H9 (cell line): ENCODE results near the gene JAKMIP1. TPM values are rescaled to one million over a fixed set of nuclear protein-coding genes. Genes with fewer than 3 reads are reported as not detected.

Source experiments
- DNase-seq: peaks from one replicate; pipeline ENCODE4 v3.0.0-alpha.2; 2017
- H2AFZ ChIP-seq: one replicate; pipeline ENCODE4 v1.6.1; 2013; ENCODE audit warnings: mild to moderate bottlenecking, low read length, control low read depth, moderate library complexity
- H2AK5ac ChIP-seq: 2 replicates; pipeline ENCODE4 v1.6.1; 2013; ENCODE audit warnings: low read length, control low read depth, mixed read lengths; ENCODE audit not compliant: insufficient read length
- H2BK120ac ChIP-seq: one replicate; pipeline ENCODE4 v1.6.1; 2013; ENCODE audit warnings: low read depth, mild to moderate bottlenecking, low read length, control low read depth, inconsistent platforms; ENCODE audit not compliant: poor library complexity, severe bottlenecking
- H2BK12ac ChIP-seq: 2 replicates; pipeline ENCODE4 v1.6.1; 2013; ENCODE audit warnings: low read length, control low read depth, mixed read lengths, low read depth; ENCODE audit not compliant: insufficient read length
- H2BK15ac ChIP-seq: 2 replicates; pipeline ENCODE4 v1.6.1; 2013; ENCODE audit warnings: low read depth, low read length, control low read depth
- H2BK20ac ChIP-seq: one replicate; pipeline ENCODE4 v1.6.1; 2013; ENCODE audit warnings: low read depth, mild to moderate bottlenecking, low read length, control low read depth, inconsistent platforms; ENCODE audit not compliant: poor library complexity, severe bottlenecking
- H2BK5ac ChIP-seq: 2 replicates; pipeline ENCODE4 v1.6.1; 2013; ENCODE audit warnings: low read length, control low read depth, mixed read lengths; ENCODE audit not compliant: insufficient read length
- H3K14ac ChIP-seq: 2 replicates; pipeline ENCODE4 v1.6.1; 2013; ENCODE audit warnings: low read length, control low read depth; ENCODE audit not compliant: insufficient read depth
- H3K18ac ChIP-seq: 2 replicates; pipeline ENCODE4 v1.6.1; 2013; ENCODE audit warnings: low read depth, mild to moderate bottlenecking, mixed read lengths, low read length, control low read depth; ENCODE audit not compliant: insufficient read length
- H3K23ac ChIP-seq: 2 replicates; pipeline ENCODE4 v1.6.1; 2013; ENCODE audit warnings: low read length, control low read depth, mixed read lengths, low read depth; ENCODE audit not compliant: insufficient read length
- H3K23me2 ChIP-seq: 2 replicates; pipeline ENCODE4 v1.6.1; 2013; ENCODE audit warnings: low read depth, mild to moderate bottlenecking, mixed read lengths, low read length, control low read depth; ENCODE audit not compliant: insufficient read length, poor library complexity, severe bottlenecking
- H3K27ac ChIP-seq: 2 replicates; pipeline ENCODE4 v1.5.1; 2013; ENCODE audit warnings: low read length, control low read depth, mixed read lengths, low read depth; ENCODE audit not compliant: insufficient read length
- H3K27me3 ChIP-seq: 2 replicates; pipeline ENCODE4 v1.6.1; 2013; ENCODE audit warnings: low read length, control low read depth, inconsistent platforms; ENCODE audit not compliant: insufficient read depth
- H3K4ac ChIP-seq: 2 replicates; pipeline ENCODE4 v1.6.1; 2013; ENCODE audit warnings: low read depth, mild to moderate bottlenecking, control low read depth, inconsistent platforms, low read length, moderate library complexity
- H3K4me1 ChIP-seq: 2 replicates; pipeline ENCODE4 v1.6.1; 2013; ENCODE audit warnings: low read length, control low read depth, inconsistent platforms; ENCODE audit not compliant: insufficient read depth
- H3K4me2 ChIP-seq: 2 replicates; pipeline ENCODE4 v1.6.1; 2013; ENCODE audit warnings: low read length, control low read depth, mixed read lengths; ENCODE audit not compliant: insufficient read length, insufficient read depth
- H3K56ac ChIP-seq: 2 replicates; pipeline ENCODE4 v1.6.1; 2013; ENCODE audit warnings: low read depth, mild to moderate bottlenecking, mixed read lengths, low read length, control low read depth; ENCODE audit not compliant: insufficient read length
- H3K79me1 ChIP-seq: 2 replicates; pipeline ENCODE4 v1.6.1; 2013; ENCODE audit warnings: low read depth, mild to moderate bottlenecking, moderate library complexity, low read length, control low read depth, inconsistent platforms; ENCODE audit not compliant: insufficient read depth, poor library complexity, severe bottlenecking
- H3K79me2 ChIP-seq: 2 replicates; pipeline ENCODE4 v1.6.1; 2013; ENCODE audit warnings: low read length, control low read depth, inconsistent platforms; ENCODE audit not compliant: insufficient read depth
- H3K9ac ChIP-seq: 2 replicates; pipeline ENCODE4 v1.6.1; 2013; ENCODE audit warnings: low read length, control low read depth, mixed read lengths; ENCODE audit not compliant: insufficient read length; ENCODE audit errors: extremely low read depth
- H3K9me3 ChIP-seq: one replicate; pipeline ENCODE4 v1.6.1; 2013; ENCODE audit warnings: low read depth, low read length, inconsistent platforms; ENCODE audit not compliant: control insufficient read depth
- H3T11ph ChIP-seq: one replicate; pipeline ENCODE4 v1.6.1; 2013; ENCODE audit warnings: mild to moderate bottlenecking, low read length, control low read depth, inconsistent platforms
- H4K20me1 ChIP-seq: one replicate; pipeline ENCODE4 v1.6.1; 2013; ENCODE audit not compliant: control insufficient read depth, insufficient read length, insufficient read depth
- H4K5ac ChIP-seq: 2 replicates; pipeline ENCODE4 v1.6.1; 2013; ENCODE audit warnings: low read depth, mild to moderate bottlenecking, mixed read lengths, low read length, control low read depth; ENCODE audit not compliant: insufficient read length
- H4K8ac ChIP-seq: replicated peaks from 2 replicates; pipeline ENCODE4 v1.6.1; 2013; ENCODE audit warnings: low read length, control low read depth, mixed read lengths, low read depth; ENCODE audit not compliant: insufficient read length
- H4K91ac ChIP-seq: 2 replicates; pipeline ENCODE4 v1.6.1; 2013; ENCODE audit warnings: low read depth, mild to moderate bottlenecking, moderate library complexity, mixed read lengths, low read length, control low read depth; ENCODE audit not compliant: insufficient read length
- H3K27ac Mint-ChIP-seq, 3 experiments: 2 replicates in 2 of 3; 3 replicates in 1 of 3; pipeline ENCODE4 v1.8.0; 2020 to 2021; ENCODE audit warnings: mixed read lengths in 3 of 3, mild to moderate bottlenecking in 1 of 3, moderate library complexity in 1 of 3
- H3K27me3 Mint-ChIP-seq: 2 replicates; pipeline ENCODE4 v1.8.0; 2021; ENCODE audit warnings: low read depth, mild to moderate bottlenecking, moderate library complexity, mixed read lengths
- H3K36me3 Mint-ChIP-seq, 3 experiments: 2 replicates in 2 of 3; 3 replicates in 1 of 3; pipeline ENCODE4 v1.8.0; 2020 to 2021; ENCODE audit warnings: low read depth in 3 of 3, mixed read lengths in 3 of 3; ENCODE audit not compliant: insufficient read depth in 1 of 3
- H3K4me1 Mint-ChIP-seq, 2 experiments: 2 replicates each; pipeline ENCODE4 v1.8.0; 2020; ENCODE audit warnings: mixed read lengths in 2 of 2
- H3K4me3 Mint-ChIP-seq, 2 experiments: 2 replicates in 1 of 2; 3 replicates in 1 of 2; pipeline ENCODE4 v1.8.0; 2020 to 2021; ENCODE audit warnings: mild to moderate bottlenecking in 2 of 2, mixed read lengths in 2 of 2, moderate library complexity in 1 of 2
- H3K9me3 Mint-ChIP-seq, 2 experiments: 2 replicates in 1 of 2; 3 replicates in 1 of 2; pipeline ENCODE4 v1.8.0; 2020; ENCODE audit warnings: mild to moderate bottlenecking in 2 of 2, mixed read lengths in 2 of 2, moderate library complexity in 1 of 2
- CTCF ChIP-seq: fragments of 200-600 bp; sonication (generic); conservative IDR thresholded peaks from 3 replicates; pipeline ENCODE4 v1.8.0; 2021; ENCODE audit warnings: antibody characterized with exemption, mild to moderate bottlenecking
- WGBS: extraction: QIAGEN DNeasy Blood & Tissue Kit; methylation state at CpG from one replicate; pipeline ENCODE4 v1.1.7; 2013; ENCODE audit warnings: missing lambda C conversion rate, low lambda C conversion rate, mixed read lengths; ENCODE audit not compliant: insufficient read length; ENCODE audit errors: extremely low coverage; 5-methylcytosine and 5-hydroxymethylcytosine counted together
- total RNA-seq: library from RNA; stranded (reverse); gene quantifications from 2 replicates; pipeline ENCODE4 v1.2.1, GENCODE V29; 2021

The JAKMIP1 gene
- total RNA-seq, 1 experiment from 2014 or later = 1.5 TPM

- Histone ChIP-seq H3K4me1 (no peaks in the 10 kb centered on the region), H4K91ac (no peak overlapping the region), H3K4me2 (no peak overlapping the region), H2BK120ac (no peak overlapping the region), H3K79me1 (no peaks in the 10 kb centered on the region), H4K8ac (no peak overlapping the region), H2BK15ac (no peak overlapping the region), H2AFZ (no peak overlapping the region), H3K27ac (no peak overlapping the region), H3K27me3 (no peaks in the 10 kb centered on the region), H2BK12ac (no peak overlapping the region), H2AK5ac (no peak overlapping the region), H4K5ac (no peak overlapping the region), H3K23ac (no peak overlapping the region), H3K23me2 (no peaks in the 10 kb centered on the region), H3K14ac (no peak overlapping the region), H2BK20ac (no peak overlapping the region), H3K18ac (no peak overlapping the region), H3T11ph (no peak overlapping the region), H3K56ac (no peak overlapping the region), H3K9me3 (no peaks in the 10 kb centered on the region), H2BK5ac (no peak overlapping the region), H3K9ac (no peak overlapping the region), H3K4ac (no peak overlapping the region), H4K20me1 (no peaks in the 10 kb centered on the region), H3K79me2 (no peaks in the 10 kb centered on the region)
- no peak overlapping the region for H3K4me3 Mint-ChIP-seq
- no peak overlapping the region for H3K27ac Mint-ChIP-seq
- H3K27me3 Mint-ChIP-seq = no peaks in the 10 kb centered on the region; the same call in 1 of the 2 replicates
- H3K9me3 Mint-ChIP-seq = no peaks in the 10 kb centered on the region
- H3K4me1 Mint-ChIP-seq = peaks cover 2 to 4% of the 10 kb centered on the region in 2 experiments
- WGBS = no CpG with 5 or more reads among the region's 11 CpGs
- no peak for TF ChIP-seq CTCF
- DNase-seq = no peak
- no peaks in the 10 kb centered on the region for H3K36me3 Mint-ChIP-seq
Measured at GRCh38 chr4:6128221-6128850, 72.0 kb downstream of the JAKMIP1 start.
